Stimulated activated CD4-positive, alpha-beta T cell treated with anti-CD3 and anti-CD28 coated beads, Interleukin-4, amount 100 ng/mL, for 24 hours (primary cell): ENCODE measurements around the gene DDA1.
"Not testable (repeated sequence)": the region's sequence is repeated elsewhere in the genome, so short reads cannot be mapped to it uniquely, and the experiment has no call there.

Source experiments
- DNase-seq: peaks from one replicate; pipeline ENCODE4 v3.0.0-alpha.2; 2020

The DDA1 gene

DNA sequence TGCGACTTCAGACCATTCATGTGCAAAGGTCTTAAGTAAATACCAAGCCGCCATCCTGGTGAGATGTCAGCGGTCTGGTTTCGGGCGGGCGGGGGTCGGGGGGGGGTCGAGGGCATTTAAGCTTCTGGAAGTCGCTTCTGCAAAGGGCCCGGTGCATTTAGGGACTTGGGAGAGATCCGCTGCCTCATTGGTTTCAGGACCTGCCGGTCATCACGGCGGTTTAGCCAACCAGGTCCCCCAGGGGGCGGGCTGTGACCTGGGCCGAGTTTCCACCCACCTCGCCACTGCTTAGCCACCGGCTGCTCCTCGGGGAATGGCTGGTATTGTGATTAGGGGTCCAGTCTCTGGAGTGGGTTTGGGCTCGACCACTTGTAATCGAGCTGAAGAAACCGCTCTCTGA, 19.9 kb upstream of the DDA1 start:
- DNase-seq = peak; percentile 60

DNA sequence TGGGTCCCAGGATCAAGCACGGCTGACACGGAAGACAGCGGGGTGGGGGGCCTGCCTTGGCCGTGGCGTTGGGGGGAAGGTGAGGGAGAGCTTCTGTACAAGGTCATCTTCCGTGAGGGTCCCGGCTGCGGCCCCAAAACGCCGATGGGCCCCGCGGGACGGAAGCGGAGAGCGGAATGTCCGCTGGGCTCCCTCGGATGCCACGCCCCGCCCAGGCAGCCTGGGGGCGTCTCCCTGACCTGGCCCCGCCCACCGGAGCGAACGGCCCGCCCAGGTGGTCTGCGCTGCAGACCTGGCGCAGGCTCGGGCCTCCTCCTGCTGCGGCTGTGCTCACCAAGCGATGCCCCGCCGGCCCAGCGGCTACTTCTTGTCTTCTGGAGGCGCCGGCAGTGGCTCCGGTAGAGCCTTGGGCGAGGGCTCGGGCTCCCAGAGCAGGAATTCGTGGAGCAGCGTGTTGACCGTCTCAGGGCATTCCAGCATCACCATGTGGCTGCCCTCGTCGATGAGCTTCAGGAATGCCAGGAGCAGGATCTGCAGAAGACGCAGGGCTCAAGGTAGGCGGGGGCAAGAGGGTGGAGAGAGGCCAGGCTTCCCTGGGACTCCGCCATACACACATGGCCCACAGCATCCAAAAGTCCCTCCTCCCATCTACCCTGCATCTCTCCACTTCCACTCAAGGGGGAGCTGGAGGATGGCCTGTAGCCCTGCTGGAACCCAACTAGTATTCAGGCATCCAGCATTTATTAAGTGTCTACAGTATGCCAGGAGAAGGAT, 16.9 kb upstream of the DDA1 start:
- DNase-seq = peak; percentile 79

DNA sequence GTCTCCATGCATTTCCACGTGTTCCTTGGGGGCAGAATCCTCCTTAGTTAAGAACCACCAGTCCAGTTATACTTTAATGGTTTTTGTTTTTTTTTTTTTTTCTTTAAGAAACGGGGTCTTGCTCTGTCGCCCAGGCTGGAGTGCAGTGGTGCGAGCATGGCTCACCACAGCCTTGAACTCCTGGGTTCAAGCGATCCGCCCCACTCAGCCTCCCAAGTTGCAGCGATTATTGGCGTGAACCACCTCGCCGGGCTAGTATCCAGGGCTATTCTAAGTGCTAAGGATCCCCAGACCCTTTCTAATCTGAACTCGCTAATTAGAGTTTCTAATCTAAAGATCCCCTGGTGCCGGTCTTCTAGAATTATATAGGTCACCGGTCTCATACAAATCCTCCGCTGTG, 15.8 kb upstream of the DDA1 start:
- no peak for DNase-seq

DNA sequence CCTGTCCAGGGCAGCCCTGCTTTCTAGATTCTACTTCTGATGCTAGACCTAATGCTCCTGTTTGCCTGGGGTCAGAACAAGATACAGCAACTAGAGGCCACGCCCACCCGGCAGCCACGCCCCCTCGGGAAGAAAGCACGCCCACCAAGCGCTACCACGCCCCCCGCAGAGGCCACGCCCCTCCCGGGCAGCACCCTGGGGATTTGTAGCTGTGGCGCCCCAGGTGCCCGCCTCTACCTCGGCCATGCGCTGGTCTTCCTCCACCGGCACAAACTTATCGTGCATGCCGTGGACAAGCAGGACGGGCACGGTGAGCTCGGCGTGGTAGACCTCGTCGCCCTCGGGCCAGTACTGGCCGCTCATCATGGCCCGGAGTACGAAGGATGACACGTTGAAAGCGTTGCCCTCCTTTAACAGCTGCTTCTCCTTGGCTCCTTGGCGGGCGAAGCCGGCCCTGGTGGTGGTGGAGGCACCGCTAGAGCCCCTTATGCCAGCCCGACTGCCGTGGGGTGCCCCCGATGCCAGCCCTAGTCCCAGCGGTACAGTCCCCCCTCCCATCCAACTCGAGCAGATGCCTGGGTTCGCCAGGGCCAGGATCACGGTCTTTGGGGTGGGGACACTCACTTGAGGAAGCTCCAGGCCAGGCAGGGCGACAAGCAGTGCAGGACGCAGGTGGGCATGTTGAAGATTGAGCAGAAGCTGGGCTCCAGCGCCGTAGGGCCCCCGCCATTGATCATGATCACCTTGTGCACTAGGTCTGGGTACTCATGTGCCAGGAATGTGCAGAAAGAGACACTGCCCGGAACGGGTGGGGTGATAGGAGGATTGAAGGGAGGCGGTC, 15.1 kb upstream of the DDA1 start:
- DNase-seq = peak; percentile 56

DNA sequence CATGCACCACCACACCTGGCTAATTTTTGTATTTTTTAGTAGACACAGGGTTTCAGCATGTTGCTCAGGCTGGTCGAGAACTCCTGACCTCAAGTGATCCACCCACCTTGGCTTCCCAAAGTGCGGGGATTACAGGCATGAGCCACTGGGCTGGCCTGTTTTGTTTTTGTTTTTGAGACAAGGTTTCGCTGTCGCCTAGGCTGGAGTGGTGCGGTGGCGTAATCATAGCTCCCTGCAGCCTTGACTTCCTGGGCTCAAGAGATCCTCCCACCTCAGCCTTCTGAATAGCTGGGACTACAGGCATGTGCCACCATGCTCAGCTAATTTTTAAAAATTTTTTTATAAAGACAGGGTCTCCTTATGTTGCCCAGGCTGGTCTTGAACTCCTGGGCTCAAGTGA, 13.8 kb upstream of the DDA1 start:
- not testable (repeated sequence) for DNase-seq

DNA sequence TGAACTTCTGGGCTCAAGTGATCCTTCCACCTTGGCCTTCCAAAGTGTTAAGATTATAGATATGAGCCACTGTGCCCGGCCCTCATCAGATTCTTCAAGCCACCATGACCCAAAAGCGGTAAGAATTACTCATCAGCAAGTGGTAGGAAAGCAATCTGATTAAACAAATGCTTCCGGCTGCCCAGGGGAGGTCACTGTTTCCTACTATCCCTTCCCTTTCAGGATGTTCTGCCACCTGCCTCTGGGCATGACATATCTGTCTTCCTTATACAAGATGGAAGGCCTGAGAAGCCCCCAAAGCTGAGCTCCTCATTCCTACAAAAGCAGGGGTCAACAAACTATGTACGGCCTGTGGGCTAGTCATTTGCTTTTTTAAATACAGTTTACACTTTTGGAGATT, 13.1 kb upstream of the DDA1 start:
- no peak for DNase-seq

DNA sequence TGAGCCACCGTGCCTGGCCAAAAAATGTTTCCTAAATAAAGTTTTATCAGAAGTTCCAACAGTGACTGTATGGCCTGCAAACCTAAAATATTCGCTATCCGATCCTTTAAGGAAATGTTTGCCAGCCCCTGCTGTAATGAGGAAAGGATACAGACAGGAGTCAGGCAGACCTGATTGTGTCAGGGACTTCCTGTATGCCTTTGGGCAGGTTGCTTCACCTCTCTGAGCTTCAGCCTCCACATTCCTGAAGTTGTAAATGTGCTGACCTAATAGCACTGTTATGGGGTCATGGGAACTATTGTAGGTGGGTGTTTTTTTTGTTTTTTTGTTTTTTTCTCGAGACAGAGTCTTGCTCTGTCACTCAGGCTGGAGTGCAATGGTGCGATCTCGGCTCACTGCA, 12.4 kb upstream of the DDA1 start:
- no peak for DNase-seq

DNA sequence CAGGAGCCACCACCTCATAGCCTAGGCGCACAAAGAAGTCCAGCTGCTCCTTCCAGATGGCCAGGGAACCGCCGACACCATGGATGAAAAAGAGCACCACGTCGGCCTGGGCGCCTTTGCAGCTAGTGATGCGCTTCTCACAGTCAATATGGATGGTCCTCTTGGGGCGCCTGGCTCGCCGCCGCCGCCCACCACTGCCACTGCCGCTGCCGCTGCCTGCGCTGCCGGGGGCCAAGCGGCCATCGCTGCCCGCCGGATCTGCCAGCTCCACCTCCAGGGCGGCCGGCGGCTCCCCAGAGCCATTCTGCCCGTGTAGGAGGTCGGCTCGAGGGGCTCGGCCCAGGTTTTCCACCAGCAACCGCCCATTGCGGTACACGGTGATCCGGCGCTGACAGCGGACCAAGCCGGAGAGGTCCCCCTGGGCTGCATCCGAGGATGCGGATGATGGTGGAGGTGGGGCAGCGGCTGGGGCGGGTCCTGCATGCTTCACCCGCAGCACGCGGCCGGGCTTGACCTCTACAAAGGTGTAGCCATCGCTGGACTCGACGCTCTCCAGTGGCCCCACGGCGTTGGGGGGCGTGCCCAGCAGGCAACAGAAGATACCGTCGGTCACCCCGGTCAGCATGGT, 8.3 kb upstream of the DDA1 start:
- DNase-seq = no peak

DNA sequence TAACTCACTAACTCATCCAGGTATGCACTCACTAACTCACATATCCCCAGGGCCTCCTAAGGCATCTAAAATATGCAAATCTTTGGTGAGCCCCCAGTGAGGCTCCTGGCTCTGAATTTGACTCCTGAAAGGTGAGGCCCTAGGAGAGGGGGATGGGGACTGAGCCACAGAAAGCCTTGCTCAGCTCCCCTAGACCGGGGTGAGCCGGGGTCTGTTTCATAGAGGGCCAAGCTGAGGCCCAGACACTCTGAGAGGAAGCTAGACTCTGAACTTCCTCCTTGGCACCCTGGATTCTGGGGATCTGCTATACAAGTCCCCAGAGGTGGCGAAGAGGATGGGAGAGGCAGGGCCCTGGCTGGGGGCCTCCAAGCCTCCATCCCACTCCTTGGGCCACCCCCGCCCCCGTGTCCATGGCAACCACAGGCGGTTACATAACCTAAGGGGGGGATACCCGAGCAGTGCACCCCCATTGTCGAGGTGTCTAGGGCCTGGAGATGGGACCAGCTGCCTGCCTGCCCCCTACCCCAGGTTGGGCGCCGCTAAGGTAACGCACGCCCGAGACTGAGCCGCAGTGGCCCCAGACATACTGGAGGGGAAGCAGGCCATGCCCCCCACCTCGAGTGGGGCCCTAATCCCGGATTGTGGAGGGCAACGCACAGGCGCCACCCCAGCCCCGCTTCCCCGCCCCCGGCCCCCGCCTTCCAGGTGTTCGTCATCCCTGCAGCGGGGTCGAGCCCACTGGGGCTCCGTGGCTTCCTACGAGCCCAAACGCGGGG, 6.8 kb upstream of the DDA1 start:
- no peak for DNase-seq

DNA sequence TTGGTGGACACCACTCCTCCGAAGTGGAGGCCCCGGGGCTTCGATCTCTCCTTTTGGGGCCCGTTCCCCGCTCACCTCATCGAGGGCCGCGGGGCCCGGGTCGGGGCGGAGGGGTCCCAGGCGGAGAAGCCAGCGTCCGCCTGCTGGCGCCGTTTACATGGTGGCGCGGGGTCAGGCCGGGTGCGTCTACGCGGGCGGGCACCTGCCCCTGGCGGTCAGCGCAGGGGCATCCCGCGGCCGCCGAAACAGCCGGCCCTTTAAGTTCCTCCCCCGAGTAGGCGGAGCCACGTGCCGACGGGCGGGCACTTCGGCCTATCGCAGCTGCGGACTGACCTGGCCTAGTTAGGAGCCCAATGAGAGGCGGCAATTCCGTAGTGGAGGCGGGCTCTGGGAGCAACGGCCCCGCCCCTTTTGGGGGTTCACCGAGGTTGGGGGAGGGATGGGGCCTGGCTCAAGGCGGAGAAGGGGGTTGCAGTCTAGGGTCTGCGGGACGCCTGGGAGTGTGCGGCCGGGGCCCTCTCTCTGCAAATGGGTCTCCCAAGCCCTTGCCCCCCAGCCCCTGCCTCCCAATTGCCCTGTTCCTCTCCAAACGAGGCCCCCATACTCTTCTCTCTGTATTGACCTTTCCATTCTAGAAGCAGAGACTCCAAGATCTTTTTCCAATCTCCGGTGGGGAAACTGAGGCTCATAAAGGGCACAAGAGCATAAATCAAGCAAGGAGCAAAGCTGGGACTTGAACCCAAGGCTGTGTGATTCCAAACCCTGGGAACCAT, 6.0 kb upstream of the DDA1 start, which contains the start of gene ABHD8:
ABHD8 (minus strand) TSS at position 259 of the 773 bp plus-strand sequence. CDS start 1,809 bp downstream, outside the sequence.
- DNase-seq = peak; percentile 94

DNA sequence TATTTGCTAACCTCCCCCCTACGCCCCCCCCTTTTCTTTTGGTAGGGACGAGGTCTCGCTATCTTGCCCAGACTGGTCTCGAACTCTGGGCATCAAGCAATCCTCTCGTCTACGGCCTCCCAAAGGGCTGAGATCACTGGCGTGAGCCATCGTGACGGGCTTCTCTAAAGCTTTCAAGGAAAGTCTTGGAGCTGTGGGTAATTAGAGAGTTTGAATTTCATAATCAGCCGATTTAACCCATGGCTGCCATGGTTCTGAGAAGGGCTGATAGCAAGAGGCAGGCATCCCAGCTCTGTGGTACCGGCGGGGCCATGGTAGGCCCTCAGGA, 5.5 kb upstream of the DDA1 start:
- no peak for DNase-seq

DNA sequence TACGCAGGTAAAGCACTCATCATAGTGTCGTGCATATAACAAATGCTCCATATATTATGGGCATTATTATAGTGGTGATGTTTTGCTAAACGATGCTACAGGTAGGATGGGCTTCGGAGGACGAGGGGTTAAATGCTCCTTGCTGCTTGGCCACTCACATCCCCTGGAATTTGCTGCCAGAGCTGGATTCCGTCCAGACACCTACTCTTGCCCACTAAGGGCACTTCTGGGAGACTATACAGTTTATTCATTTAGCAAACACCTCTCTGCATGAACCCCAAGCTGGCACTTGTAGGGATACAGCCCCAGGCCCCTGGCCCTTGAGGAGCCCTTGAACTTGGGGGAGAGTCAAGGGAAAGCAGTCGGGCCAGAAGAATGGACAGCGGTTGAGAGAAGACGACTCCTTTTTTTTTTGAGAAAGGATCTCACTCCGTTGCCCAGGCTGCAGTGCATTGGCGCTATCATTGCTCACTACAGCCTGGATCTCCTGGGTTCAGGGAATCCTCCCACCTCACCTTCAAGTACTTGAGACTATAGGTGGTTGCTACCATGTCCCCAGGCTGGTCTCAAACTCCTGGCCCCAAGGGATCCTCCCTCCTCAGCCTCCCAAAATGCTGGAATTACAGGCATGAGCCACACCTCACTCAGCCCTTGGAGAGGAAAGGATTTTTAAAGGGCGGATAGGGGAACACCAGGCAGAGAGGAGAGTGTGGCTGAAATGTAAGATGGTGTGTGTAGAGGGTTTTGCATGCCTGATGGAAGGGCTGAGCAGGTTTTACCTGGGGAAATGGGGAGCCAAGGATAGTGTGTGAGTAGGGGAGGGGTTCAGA, 4.8 kb upstream of the DDA1 start:
- no peak for DNase-seq

DNA sequence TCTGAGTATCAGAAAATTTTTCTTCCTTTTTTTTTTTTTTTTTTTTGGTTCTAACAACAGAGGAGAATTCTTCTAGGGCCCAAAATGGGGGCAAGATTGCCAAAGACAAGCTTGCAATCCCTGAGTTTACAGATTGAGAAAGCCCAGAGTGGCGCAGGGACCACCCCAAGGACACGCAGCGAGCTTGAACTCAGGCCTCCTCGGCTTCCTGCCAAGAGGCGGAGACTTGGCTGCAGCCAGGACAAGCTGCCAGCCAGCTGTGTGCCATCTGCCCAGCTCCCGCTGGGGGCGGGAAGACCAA, 4.2 kb upstream of the DDA1 start:
- DNase-seq = no peak

DNA sequence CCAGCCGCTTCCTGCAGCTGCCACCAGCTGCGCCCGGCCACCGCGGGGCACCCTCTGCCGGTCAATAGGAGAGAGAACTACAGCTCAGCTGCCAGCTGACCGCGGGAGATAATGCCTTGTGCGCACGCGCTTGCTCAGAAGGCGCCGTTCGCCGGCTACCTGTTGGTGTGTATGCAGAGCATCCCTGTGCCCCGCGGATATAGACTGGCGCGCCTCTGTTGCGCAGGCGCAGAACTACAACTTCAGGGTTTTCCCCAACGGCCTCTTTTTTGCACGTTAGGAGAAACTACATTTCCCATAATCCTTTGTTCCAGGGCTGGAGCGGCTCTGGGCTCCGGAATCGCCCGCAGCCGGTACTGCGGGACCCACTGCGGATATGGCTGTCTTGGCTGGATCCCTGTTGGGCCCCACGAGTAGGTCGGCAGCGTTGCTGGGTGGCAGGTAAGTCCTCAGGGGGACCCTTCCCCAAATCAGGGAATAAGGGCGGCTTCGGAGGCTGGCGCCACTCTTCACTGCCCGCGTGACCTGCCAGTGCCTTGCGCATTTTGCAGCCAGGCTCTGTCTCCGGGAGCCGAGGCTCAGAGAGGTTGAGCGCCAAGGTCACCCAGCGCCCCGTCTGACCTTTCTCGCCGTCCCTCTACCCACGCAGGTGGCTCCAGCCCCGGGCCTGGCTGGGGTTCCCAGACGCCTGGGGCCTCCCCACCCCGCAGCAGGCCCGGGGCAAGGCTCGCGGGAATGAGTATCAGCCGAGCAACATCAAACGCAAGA, 3.7 kb upstream of the DDA1 start, which contains the start of gene MRPL34:
MRPL34 (plus strand) TSS at position 356 of the 768 bp plus-strand sequence; CDS start at position 377, 21 bp downstream.
- DNase-seq = peak; percentile 95

DNA sequence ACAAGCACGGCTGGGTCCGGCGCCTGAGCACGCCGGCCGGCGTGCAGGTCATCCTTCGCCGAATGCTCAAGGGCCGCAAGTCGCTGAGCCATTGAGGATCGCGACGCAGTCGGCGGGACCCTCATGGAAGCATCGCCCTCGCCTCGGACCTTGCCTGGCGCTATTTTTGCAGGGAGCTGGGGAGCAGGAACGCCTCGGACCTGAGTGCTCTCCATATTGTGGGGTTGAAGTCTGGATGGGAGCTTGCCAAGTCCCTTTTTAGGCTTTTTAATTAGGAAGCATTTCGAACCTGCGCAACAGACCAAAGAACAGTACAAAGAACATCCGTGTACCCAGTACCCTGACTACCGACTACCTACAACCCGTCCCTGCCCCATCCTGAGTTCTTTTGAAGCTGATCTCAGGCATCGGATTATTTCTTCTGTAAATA, 3.1 kb upstream of the DDA1 start:
- no peak for DNase-seq

DNA sequence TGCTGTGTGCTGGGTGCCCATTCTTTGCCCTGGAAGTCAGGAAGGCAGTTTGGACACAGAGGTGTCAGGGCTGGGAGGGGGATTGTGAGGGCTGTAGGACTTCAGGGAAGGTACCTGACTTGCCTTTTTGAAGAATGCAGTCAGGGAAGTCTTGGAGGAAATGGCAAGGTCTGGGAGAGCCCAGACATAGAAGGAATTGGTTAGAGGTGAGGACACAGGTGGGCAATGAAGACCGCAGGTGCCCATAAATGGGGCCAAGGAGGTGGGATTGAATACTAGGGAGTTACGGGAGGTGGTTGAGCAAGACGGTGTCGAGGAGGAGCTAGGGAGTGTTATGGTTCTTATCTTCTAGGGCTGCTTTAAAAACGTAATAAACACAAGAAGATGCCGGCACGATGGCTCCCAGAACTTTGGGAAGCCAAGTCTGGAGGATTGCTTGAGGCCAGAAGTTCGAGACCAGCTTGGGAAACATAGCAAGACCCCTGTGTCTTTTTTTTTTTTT, 1.4 kb upstream of the DDA1 start:
- no peak for DNase-seq

DNA sequence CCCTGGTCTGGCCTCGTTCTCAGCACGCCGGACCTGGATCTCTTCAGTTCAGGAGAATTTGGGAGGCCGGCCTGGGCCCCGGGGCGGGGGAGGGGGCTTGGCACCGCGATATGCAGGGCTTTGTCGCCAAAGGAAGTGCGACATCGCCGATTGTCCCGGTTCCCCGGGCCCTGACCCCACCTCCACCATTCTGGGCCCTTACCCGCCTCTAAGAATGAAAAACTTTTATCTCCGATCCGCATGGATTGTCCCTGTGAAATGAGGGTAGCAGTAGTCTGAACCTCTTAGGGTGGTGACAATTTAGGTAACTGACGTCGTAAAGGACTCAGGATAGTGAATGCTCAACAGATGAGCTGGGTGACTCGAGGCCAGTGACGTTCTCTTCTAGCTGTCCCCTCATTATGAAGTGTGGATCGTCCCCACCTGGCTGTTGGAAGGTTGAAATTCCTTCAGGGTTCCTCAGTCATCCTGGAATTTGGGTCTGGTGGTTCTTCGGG, 650 bp downstream of the DDA1 start:
- DNase-seq = peak; percentile 23

DNA sequence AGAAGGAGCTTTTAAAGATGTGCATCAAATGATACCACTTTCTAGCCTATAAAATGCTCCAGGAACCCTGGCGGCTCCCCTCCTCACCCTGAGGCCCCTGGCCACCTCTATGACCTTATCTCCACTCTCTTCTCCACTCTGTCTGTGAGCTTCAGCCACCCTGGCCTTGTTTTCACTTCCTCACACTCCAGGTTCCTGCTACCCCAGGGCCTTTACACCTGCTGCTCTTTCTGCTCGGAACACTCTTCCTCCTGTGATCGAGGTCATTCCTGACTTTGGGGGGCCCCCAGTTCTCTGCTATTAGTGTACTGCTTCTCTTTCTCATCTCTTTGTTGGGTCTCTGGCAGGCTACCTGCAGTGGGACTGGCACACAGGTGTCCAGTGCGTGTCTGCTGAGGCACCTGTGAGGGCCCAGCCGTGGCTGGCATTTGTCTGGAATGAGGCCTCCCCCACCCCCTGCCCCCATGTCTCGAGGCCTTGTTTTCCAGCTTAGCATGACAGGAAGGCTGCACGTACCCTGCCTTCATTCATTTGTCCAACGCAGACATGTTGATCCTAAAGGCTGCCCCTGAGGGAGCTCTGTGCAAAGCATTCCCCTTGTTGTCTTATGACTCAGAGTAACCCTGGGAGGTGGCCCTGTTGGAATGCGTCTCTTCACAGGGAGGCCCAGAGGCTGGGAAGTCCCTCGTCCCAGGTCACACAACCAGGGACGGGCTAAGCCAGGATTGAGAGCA, 2.3 kb downstream of the DDA1 start:
- DNase-seq = no peak
